Measurements from ENCODE around the gene SRRM3.
"Not testable (repeated sequence)": the region's sequence is repeated elsewhere in the genome, so short reads cannot be mapped to it uniquely, and the experiment has no call there.

DNA sequence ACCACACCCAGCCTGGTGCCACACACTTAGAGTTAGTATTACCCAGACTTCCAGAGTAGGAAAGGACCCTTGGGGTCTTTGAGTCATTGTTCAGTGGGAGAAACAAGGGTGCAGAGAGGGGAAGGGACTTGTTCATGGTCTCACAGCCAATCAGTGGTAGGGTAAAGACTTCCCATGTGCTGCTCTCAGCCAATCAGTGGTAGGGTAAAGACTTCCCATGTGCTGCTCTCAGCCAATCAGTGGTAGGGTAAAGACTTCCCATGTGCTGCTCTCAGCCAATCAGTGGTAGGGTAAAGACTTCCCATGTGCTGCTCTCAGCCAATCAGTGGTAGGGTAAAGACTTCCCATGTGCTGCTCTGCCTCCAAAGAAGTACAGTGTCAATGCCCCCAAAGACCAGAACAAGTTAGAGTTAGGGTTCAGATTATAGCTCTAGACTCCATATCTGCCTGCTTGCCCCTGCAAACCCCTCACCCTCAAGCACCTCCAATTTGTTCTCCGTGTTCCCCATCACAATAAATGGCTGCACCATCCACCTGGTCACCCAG is 25.3 kb downstream of the SRRM3 start:
- TF ChIP-seq YY1 (IDR thresholded peaks at IDR 0.05; ENCODE audit: insufficient read depth, insufficient read length); SUZ12 (IDR thresholded peaks at IDR 0.05; ENCODE audit: extremely low read depth, insufficient read depth, insufficient read length): not testable (repeated sequence)
